ENCODE results near the gene HERC6. TPM values are rescaled to one million over a fixed set of nuclear protein-coding genes. Genes with fewer than 3 reads are reported as not detected.
A peak's percentile ranks its signal among the peaks of the same experiment; 100 is the strongest.
"Not testable (repeated sequence)": the region's sequence is repeated elsewhere in the genome, so short reads cannot be mapped to it uniquely, and the experiment has no call there.

The HERC6 gene
- total RNA-seq, 1 experiment from 2014 or later = 6.8 TPM

DNA sequence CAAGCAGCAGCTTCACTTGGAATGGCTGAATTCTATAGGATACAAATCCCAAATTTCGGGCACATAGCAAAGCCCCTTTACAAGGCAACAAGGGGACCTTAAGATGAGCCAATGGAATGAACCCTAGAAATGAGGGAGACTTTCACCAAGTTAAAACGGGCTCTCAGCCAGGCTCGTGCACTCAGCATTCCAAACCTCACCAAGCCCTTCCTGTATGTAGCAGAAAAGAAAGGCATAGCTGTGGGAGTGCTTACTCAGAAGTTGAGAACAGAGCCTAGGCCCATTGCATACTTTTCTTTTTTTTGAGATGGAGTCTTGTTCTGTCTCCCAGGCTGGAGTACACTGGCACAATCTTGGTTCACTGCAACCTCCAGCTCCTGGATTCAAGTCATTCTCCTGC, 67.5 kb downstream of the HERC6 start:
- DNase-seq (ENCODE audit: low read depth) = no peak

DNA sequence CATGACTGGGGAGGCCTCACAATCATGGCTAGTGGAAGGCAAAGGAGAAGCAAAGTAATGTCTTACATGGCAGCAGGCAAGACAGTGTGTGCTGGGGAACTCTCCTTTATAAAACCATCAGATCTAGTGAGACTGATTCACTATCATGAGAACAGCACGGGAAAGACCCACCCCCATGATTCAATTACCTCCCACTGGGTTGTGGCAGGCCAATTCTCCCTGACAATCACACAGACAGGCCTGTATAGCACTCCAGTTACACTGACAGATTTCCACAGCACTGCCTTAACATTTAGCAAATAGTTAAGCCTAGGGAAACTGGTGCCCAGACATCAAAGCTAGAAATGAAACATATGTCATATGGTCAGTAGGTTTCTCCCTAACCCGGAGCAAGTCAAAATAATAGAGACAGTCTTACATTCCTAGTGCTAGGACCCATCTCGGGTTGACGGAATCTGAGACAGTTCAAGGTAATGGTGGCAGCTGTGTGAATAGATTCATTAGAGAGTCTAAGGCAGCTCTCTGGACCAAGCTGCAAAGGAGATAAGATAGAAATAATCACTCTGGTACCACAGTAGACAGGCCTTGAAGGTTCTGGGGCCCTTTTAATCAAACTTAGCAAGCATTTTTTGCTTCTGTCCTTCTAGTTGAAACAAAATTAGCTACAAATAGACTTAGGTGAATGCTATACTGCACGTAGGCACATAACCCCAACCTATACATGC, 68.9 kb downstream of the HERC6 start:
- DNase-seq (ENCODE audit: low read depth) = no peak

DNA sequence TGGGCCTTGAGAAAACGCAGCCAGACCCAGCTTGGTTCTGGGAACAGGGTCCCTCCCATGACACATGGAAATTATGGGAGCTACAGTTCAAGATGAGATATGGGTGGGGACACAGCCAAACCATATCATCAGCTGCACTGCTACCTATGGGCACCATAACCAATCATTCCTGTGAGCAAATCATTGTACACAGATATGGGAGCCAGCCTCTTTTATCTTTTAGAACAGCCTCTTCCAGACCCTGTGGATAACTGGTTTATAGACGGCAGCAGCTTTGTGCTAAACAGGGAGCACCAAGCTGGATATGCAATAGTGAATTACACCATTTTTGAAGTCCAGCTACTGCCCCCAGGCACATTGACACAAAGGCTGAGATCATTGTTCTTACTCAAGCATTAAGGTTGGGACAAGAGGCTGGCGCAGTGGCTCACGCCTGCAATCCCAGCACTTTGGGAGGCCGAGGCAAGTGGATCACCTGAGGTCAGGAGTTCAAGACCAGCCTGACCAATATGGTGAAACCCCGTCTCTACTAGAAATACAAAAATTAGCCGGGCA, 69.6 kb downstream of the HERC6 start:
- not testable (repeated sequence) for DNase-seq (ENCODE audit: low read depth)

DNA sequence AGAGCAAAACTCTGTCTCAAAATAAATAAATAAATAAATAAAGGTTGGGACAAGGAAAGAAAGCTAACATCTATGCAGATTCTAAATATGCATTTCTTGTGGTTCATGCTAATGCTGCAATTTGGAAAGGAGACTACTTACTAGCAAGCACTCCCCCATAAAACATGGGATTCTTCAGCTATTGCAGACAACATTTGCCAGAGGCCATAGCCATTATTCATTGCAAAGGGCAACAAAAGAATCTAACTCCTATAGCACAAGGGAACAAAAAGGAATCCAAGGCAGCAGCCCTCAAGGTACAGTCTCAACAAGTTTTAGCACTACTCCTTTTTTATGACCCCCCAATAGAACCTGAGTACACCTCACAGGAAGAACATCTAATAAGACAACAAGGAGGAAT, 70.2 kb downstream of the HERC6 start:
- no peak for DNase-seq (ENCODE audit: low read depth)

DNA sequence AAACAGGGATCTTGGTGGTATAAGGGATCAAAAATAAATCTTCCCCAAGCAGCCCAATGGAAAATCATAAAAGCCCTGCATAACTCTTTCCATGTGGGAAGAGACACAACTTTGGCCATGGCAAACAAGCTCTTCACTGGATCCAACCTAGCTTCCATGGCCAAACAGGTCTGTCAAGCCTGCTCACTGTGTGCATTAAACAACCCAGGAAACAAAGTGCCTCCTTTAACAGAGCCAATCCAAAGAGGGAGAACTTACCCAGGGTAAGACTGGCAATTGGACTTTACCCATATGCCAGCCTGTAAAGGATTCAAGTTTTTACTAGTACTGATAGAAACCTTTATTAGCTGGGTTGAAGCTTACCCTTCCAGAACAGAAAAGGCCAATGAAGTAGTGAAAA, 70.6 kb downstream of the HERC6 start:
- DNase-seq (ENCODE audit: low read depth) = no peak

DNA sequence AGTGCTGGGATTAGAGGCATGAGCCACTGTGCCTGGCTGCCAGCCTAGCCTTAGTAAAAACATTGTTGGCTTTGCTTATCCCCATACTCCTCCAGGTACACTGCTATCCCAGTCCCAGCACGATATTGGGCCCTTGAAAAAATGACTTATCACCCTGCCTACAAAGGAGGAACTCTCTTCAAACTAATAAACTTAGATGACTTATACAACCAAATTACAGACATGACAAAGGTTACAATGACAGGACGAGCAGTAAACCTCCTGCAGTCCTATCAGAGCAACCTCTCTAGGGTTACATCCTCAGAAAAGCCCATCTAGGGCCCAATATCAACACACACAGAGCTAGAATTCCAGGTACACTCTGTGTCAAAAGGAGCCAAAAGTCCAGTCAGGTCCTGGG, 72.6 kb downstream of the HERC6 start:
- DNase-seq (ENCODE audit: low read depth) = no peak

DNA sequence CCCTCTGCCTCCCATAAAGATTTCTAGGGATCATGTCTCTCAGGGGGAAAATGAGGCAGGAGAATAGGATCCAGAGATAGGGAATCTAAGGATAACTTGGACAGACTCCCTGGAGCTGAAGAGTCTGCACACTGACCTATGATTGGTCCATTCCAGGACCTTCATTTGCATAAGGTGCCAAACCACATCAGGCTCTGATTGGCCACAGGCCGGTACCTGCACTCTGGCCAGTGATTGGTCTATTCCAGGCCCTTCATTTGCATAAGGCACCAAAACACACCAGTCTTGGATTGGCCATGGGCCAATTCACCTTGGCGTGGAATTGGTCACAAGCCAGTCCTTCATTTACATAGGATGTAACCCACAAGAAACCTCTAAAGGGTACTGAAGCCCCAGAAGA, 74.3 kb downstream of the HERC6 start:
- DNase-seq (ENCODE audit: low read depth) = no peak

DNA sequence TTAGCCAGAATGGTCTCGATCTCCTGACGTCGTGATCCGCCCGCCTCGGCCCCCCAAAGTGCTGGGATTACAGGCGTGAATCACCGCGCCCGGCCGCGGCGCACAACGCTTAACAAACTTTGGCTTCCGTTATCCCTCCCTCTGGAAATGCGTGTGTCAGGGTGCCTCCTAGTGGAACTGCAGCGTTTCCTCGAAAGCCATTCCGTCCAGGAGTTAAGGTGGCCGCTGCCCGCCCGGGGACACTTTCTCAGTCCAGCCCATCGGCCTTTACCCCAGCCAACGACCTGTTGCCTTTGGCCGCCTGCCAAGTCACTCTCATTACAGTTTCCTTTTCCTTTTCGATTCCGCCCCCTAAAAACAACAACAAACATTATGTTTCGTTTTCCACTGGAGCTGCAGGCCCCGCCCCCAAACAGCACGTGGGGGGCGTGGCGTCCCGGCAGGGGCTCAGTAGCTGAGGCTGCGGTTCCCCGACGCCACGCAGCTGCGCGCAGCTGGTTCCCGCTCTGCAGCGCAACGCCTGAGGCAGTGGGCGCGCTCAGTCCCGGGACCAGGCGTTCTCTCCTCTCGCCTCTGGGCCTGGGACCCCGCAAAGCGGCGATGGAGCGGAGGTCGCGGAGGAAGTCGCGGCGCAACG, 78.1 kb downstream of the HERC6 start, which contains the start of gene HERC5:
TSS of gene HERC5 (plus strand) at position 450 of the 637 bp plus-strand sequence. CDS start at position 601, 151 bp downstream.
- peak; percentile 94 for DNase-seq (ENCODE audit: low read depth)

DNA sequence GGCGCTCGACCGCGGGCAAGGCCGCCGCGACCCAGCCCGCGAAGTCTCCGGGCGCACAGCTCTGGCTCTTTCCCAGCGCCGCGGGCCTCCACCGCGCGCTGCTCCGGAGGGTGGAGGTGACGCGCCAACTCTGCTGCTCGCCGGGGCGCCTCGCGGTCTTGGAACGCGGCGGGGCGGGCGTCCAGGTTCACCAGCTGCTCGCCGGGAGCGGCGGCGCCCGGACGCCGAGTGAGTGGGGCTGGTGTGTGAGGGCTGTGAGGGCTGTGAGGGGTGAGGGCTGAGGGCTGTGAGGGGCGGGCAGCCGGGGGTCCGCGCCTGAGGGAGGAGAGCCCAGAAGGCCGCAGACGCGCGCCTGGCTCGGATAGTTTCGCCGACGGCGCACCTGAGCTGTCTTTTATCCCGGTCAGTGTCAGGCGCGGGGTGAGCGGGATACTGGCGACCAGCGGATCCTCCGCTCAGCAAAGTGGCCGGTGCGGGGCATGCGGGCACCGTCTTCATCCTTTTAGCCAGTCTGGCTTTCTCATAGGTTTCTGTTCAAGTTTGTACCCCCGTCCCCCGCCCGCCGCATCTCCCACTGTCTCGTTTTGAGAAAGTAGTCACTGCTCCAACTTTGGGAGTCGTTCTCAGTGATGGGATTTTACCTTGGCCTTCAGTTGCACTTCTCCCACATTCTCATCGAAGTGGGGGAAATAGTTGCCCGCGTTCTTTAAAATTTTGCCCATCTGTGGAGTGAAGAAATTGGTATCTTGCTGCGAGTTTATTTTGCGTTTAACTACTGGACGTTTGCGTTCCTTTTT, 78.9 kb downstream of the HERC6 start:
- peak; percentile 47 for DNase-seq (ENCODE audit: low read depth)

DNA sequence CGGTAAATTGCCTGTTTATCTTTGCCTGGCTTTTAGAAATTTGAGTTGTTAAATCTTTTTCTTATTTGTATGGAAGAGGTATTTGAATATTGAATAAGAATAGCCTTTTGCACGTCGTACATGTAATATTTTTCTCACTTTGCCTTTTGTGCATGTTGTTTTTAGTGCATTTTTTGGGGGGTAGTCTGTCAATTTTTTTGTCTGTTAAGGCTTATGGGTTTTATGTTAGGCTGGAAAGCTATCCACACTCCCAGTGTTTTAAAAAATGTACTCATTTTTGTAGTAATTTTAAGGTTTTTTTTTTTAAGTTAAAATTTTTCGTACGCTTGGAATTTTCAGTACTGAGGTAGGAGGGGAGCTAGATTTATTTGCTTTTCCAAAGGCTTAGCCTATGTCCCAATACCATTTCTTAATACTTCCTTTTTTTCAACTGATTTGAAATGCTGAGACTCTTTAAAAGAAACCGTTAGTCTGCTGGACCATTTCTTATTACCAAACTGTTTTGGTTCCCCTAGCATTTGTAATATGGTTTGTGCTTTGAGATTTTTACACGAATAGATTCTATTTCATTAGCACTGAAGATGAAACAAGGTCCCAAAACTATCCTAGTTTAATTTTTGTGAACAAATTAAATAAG, 79.6 kb downstream of the HERC6 start:
- no peak for DNase-seq (ENCODE audit: low read depth)

DNA sequence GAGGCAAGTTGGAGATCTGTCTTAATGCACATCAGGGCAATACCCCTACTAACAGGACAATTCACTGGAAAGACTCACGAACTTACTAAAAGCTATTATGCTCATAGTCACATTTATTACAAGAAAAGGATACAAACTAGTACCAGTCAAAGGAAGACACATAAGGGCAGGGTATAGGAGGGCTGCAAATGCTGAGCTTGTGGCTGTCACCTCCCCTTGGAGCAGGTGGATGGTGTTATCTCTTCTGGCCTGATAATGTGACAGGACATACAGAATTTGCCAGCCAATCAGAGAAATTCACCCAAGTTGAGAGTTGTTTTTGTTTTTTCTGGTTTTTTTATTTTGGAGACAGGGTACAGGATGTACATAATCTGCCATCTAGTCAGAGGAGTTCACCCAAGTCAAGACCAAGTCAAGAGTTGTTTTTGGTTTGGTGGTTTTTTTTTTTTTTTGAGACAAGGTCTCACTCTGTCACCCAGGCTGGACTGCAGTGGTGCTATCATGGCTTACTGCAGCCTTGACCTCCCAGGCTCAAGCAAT, 87.1 kb downstream of the HERC6 start:
- no peak for DNase-seq (ENCODE audit: low read depth)

DNA sequence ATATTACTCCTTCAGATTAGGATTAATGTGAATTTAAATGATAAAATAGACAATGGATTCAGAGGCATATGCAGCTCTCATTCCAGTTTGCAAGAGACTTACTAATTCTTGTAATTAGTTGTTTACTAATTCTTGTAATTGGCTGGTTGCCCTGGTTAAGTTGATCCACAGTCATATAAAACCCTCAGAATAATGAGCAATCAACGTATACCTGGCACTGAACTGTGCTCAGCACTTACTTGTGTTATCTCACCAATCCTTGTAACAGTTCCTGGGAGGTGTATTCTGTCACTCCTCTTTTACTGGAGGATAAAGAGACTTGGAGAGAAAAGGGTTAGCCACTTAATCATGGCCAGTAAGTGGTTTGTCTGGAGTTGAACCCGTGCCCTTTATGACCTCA, 88.7 kb downstream of the HERC6 start:
- DNase-seq (ENCODE audit: low read depth) = no peak

DNA sequence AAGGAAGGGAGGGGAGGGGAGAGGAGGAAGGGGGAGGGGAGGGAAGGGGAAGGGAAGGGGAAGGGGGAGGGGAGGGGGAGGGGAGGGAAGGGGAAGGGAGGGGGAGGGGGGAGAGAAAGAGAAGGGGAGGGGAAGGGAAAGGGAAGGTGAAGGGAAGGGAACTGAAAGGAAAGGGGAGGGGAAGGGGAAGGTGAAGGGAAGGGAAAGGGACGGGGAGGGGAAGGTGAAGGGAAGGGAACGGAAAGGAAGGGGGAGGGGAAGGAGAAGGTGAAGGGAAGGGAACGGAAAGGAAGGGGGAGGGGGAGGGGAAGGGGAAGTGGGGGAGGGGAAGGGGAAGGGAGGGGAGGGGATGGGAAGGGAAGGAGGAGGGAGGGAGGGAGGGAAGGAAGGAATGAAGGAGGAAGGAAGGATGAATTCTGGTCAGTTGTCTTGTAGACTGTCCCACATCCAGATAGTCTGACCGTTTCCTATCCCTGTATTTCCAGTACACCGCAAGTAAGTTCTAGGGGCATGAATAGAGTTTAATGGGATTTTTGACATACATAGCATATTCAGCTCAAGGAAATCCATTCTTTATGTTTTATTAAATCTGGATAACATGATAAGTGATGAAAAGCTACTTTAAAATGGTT, 98.7 kb downstream of the HERC6 start:
- DNase-seq (ENCODE audit: low read depth) = no peak

DNA sequence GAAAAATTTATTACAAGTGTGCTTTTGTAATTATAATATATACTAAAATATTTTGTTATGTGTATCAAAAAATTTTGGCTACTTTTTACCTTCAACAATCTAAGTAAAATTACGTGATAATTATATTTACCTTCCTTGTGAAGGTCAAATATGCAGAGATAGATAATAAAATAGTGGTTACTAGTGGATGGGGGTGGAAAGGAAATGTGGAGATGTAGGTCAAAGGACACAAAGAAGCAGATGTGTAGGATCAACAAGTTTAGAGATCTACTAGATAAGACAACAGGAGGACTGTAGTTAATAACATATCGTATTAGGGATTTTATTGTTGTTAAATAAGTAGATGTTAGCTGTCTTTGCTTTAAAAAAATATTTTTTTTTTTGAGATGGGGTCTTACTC, 99.6 kb downstream of the HERC6 start:
- no peak for DNase-seq (ENCODE audit: low read depth)

DNA sequence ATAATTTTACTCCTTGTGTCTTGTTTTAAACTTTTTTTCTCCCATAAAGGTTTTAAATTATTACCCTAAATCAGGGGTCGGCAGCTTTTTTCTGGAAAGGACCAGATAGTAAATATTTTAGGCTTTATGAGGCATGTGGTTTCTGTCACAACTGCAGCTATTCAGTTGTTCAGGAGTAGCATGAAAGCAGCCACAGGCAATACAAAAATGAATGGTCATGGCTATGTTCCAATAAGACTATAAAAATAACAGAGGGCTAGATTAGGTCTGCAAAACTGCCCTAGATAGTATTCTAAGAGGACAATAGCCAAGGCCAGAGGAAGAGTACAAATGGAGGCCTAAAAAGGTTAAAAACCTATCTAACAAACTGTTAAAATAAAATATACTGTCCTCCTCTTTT, 102.9 kb downstream of the HERC6 start:
- peak; percentile 3 for DNase-seq (ENCODE audit: low read depth)

DNA sequence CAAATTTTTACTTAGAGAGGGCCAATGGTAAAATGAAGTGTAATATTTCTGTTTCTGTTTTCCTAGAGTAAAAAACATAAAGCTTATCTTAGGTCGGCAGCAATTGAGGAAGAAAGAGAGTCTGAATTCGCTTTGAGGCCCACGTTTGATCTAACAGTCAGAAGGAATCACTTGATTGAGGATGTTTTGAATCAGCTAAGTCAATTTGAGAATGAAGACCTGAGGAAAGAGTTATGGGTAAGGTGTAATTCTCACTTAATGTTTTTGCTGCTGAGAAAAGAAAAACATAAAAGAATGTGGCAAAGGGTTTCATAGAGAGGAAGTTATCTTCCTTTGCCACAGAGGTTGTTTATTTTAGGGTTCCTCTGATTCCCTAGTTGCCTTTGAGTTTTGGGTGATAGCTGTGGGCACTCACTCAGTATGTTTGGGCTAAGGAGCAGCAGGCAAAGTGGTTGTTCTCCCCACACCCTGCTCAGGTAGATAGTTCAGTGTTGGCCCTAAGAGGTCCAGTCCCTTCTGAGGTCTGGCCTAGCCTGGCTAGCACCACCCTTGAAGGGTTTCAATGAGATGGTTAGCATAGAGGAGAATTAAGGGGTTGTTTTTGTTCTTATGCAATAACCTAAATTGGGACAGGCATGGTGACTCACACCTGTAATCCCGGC, 110.6 kb downstream of the HERC6 start:
- DNase-seq (ENCODE audit: low read depth) = no peak
